ENCODE measurements around the gene DNAH10.

The DNAH10 gene

GRCh38 chr12:123952037-123952436, 189.9 kb downstream of the DNAH10 start:
- no peak for DNase-seq

GRCh38 chr12:123954647-123955350, 192.7 kb downstream of the DNAH10 start:
- DNase-seq: no peak

- DNase-seq: no peak
Measured at GRCh38 chr12:123956249-123956648, 194.1 kb downstream of the DNAH10 start.

- DNase-seq: no peak
Measured at GRCh38 chr12:123957196-123957595, 195.1 kb downstream of the DNAH10 start.

GRCh38 chr12:123958462-123958861, 196.4 kb downstream of the DNAH10 start:
- no peak for DNase-seq

- DNase-seq: no peak
Measured at GRCh38 chr12:123958876-123959275, 196.8 kb downstream of the DNAH10 start.

GRCh38 chr12:123960029-123960735, 198.1 kb downstream of the DNAH10 start:
- no peak for DNase-seq

GRCh38 chr12:123960856-123961255, 198.8 kb downstream of the DNAH10 start:
- no peak for DNase-seq

- no peak for DNase-seq
Measured at GRCh38 chr12:123961585-123962345, 199.7 kb downstream of the DNAH10 start.

GRCh38 chr12:123962513-123962912, 200.4 kb downstream of the DNAH10 start:
- no peak for DNase-seq

GRCh38 chr12:123963821-123964220, 201.7 kb downstream of the DNAH10 start:
- DNase-seq: no peak

GRCh38 chr12:123965382-123965781, 203.3 kb downstream of the DNAH10 start:
- DNase-seq: no peak

- DNase-seq: no peak
Measured at GRCh38 chr12:123966596-123966995, 204.5 kb downstream of the DNAH10 start.

GRCh38 chr12:123967121-123967586, 205.1 kb downstream of the DNAH10 start:
- no peak for DNase-seq

GRCh38 chr12:123971449-123971769, 209.3 kb downstream of the DNAH10 start:
- DNase-seq: no peak

- DNase-seq: peak; percentile 41
Measured at GRCh38 chr12:123971770-123972456, 209.8 kb downstream of the DNAH10 start.

GRCh38 chr12:123972457-123973401, 210.6 kb downstream of the DNAH10 start, which contains the start of the genes CCDC92 and ZNF664:
Gene CCDC92 (minus strand): TSS chr12:123972831. CDS start chr12:123944305, 28,526 bp downstream.
Gene ZNF664 (plus strand): TSS chr12:123973215. CDS start chr12:124012145, 38,930 bp downstream.
- peak; percentile 96 for DNase-seq

- peak; percentile 20 for DNase-seq
Measured at GRCh38 chr12:123973552-123974341, 211.6 kb downstream of the DNAH10 start.

GRCh38 chr12:123976227-123976826, 214.2 kb downstream of the DNAH10 start:
- DNase-seq: no peak

- no peak for DNase-seq
Measured at GRCh38 chr12:123979566-123979965, 217.5 kb downstream of the DNAH10 start.
